Adipocyte (in vitro differentiated cells): ENCODE results near the gene OIT3.

ENCODE experiments used
- DNase-seq: peaks from one replicate; pipeline ENCODE4 v3.0.0-alpha.2; 2015; ENCODE audit warnings: low read depth
- H3K27me3 ChIP-seq: replicated peaks from 2 replicates; pipeline ENCODE4 v1.7.0; 2013; ENCODE audit warnings: mild to moderate bottlenecking, low read length, moderate library complexity; ENCODE audit not compliant: control insufficient read depth, insufficient read depth
- H3K36me3 ChIP-seq: 2 replicates; pipeline ENCODE4 v1.7.0; 2013; ENCODE audit warnings: low read length, mild to moderate bottlenecking, moderate library complexity; ENCODE audit not compliant: control insufficient read depth, insufficient read depth, severe bottlenecking
- H3K4me1 ChIP-seq: 2 replicates; pipeline ENCODE4 v1.7.0; 2013; ENCODE audit warnings: mild to moderate bottlenecking, low read length, moderate library complexity; ENCODE audit not compliant: control insufficient read depth, insufficient read depth
- H3K4me3 ChIP-seq: 2 replicates; pipeline ENCODE4 v1.7.0; 2013; ENCODE audit warnings: mild to moderate bottlenecking, low read length, moderate library complexity
- H3K9ac ChIP-seq: 2 replicates; pipeline ENCODE4 v1.7.0; 2013; ENCODE audit warnings: mild to moderate bottlenecking, low read length, moderate library complexity
- H3K9me3 ChIP-seq: 2 replicates; pipeline ENCODE4 v1.7.0; 2013; ENCODE audit warnings: mild to moderate bottlenecking, low read length, moderate library complexity; ENCODE audit not compliant: control insufficient read depth

Gene OIT3

DNA sequence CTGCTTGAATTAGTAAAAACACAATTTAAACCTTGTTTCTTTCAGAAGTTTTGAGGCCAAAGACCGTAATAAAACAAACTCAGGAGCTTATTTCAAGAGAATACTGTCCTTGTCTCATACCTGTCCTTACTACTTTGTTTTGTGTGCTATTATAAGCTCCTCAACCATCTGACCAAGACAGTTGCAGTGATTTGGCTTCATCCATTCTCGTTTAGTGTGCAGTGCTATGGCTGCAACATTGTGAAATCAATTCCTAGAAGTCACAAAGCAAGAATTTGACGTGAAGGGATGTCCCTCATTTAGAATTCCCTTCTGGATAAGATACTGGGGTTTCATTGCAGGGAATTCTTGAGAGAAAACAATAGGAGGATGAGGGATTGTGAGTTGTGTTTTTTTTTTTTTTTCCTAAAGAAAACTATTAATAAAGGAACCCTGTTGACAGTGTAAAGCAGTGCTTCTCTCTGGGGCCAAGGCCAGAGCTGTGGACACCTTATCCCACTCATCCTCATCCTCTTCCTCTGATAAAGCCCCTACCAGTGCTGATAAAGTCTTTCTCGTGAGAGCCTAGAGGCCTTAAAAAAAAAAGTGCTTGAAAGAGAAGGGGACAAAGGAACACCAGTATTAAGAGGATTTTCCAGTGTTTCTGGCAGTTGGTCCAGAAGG, at the start of gene OIT3:
TSS of gene OIT3 (plus strand) at position 604 of the 663 bp plus-strand sequence. CDS start 60 bp downstream, outside the sequence.
- no peak for DNase-seq
- no peaks in the 10 kb centered on the region for H3K9me3 ChIP-seq
- no peaks in the 10 kb centered on the region for H3K27me3 ChIP-seq
- no peaks in the 10 kb centered on the region for H3K4me1 ChIP-seq
- H3K36me3 ChIP-seq = peaks cover 4% of the 10 kb centered on the region
- H3K9ac ChIP-seq = no peak within 1 kb of the TSS
- no peak within 1 kb of the TSS for H3K4me3 ChIP-seq

DNA sequence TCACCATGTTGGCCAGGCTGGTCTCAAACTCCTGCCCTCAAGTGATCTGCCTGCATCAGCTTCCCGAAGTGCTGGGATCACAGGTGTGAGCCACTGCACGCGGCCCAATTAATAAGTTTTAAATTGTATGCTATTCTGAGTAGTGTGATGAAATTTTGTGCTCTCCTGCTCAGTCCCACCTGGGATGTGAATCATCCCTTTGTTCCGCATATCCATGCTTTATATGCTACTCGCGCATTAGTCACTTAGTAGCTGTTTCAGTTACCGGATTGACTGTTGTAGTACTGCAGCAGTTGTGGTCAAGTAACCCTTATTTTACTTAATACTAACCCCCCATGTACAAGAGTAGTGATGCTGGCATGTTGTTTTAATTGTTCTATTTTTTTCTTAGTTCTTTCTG, 47.3 kb upstream of the OIT3 start:
- Histone ChIP-seq H3K9ac (no peak overlapping the region), H3K9me3 (no peaks in the 10 kb centered on the region), H3K36me3 (no peaks in the 10 kb centered on the region), H3K4me3 (no peak overlapping the region), H3K27me3 (no peaks in the 10 kb centered on the region), H3K4me1 (no peaks in the 10 kb centered on the region)
- peak; percentile 7 for DNase-seq

DNA sequence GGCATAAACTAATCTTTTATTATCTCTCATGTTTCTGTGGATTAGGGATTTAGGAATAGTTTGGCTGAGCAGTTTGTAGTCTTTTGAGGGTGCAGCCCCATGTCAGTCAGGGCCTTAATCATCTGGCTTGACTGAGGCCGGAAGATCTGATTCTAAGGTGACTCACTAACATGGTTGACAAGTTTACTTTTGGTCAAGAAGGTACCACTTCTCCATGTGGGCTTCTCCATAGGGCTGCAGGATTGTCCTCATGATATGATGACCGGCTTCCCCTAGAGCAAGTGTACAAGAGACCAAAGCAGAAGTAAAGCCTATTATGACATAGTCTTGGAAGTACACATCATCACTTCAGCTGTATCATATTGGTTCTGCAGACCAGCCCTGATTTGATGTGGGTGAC, 45.9 kb upstream of the OIT3 start:
- Histone ChIP-seq H3K4me1 (no peaks in the 10 kb centered on the region), H3K9me3 (no peaks in the 10 kb centered on the region), H3K27me3 (no peaks in the 10 kb centered on the region), H3K36me3 (no peaks in the 10 kb centered on the region), H3K9ac (no peak overlapping the region), H3K4me3 (no peak overlapping the region)
- no peak for DNase-seq

DNA sequence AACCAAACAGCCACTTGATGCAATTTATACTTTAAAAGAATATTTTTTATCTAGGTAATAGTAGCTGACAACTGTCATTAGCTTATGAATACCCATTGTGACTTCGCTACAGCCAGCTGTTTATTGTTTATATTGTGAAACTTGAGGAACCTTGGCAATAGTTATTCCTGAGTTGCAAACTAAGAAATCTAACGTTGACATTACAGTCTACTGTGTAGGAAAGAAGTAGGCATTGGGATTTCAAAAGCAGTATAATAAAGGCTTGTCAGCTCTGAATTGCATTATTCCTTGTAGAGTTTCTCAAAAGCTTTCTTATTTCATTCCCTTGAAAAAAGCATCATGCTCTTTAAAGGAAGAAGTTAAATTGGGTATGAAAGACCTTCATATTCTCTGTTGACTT, 42.7 kb upstream of the OIT3 start:
- no peak overlapping the region for H3K4me3 ChIP-seq
- peak; percentile 7 for DNase-seq
- H3K4me1 ChIP-seq = no peaks in the 10 kb centered on the region
- peaks cover 2% of the 10 kb centered on the region for H3K9me3 ChIP-seq
- no peak overlapping the region for H3K9ac ChIP-seq
- H3K27me3 ChIP-seq = no peaks in the 10 kb centered on the region
- H3K36me3 ChIP-seq = no peaks in the 10 kb centered on the region

DNA sequence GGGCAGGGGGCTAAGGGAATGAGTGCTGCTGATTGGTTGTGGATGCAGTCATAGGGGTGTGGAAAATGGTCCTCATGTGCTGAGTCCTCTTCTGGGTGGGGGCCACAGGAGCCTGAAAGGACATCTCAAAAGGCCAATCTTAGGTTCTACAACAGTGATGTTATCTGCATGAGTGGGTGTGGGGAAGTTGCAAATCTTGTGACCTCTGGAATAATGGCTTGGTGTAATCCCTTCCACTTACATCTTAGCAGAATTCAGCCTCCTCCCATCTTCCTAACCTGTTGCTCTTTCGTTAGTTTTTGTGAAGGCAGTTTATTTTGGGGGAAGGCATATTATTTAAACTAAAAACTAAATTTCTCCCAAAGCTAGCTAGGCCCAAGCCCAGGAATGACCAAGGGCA, 42.0 kb upstream of the OIT3 start:
- no peak for DNase-seq
- H3K36me3 ChIP-seq = no peaks in the 10 kb centered on the region

DNA sequence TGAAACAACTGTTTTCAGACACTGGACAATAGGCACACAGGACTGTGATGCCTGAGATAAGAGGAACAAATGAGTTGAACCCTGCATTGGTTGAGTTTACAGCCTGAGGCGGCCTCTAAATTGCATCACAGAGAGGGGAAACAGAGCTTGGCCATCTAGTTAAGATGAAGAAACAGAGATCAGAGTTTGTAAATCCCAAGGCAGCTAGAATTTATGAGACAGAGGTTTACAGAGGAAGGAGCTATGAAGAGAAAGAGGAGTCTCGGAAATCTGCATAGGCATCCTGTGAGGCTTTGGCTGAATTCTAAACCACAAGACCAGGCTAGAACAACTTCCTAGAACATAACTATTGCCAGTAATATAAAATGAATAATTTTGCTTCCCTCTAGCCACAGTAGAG, 41.0 kb upstream of the OIT3 start:
- no peak for DNase-seq
- Histone ChIP-seq H3K4me3 (no peak overlapping the region), H3K27me3 (no peaks in the 10 kb centered on the region), H3K9ac (no peak overlapping the region), H3K9me3 (peaks cover 2% of the 10 kb centered on the region), H3K4me1 (no peaks in the 10 kb centered on the region), H3K36me3 (no peaks in the 10 kb centered on the region)

More for the DNA sequence above, 42.0 kb upstream of the OIT3 start:
- H3K4me1 ChIP-seq = no peaks in the 10 kb centered on the region
- H3K4me3 ChIP-seq = no peak overlapping the region
- H3K27me3 ChIP-seq = no peaks in the 10 kb centered on the region
- H3K9me3 ChIP-seq = peaks cover 2% of the 10 kb centered on the region
- H3K9ac ChIP-seq = no peak overlapping the region

DNA sequence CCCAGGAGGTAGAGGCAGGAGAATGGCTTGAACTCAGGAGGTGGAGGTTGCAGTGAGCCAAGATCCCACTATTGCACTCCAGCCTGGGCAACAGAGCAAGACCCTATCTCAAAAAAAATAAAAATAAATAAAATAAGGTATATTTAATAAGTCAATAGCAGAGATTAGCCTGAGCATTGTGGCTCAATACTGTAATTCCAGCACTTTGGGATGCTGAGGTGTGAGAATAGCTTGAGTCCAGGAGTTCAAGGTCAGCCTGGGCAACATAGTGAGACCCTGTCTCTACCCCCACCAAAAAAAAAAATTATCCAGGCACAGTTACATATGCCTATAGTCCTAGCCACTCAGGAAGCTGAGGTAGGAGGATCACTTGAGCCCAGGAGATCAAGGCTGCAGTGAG, 38.4 kb upstream of the OIT3 start:
- no peaks in the 10 kb centered on the region for H3K36me3 ChIP-seq
- H3K4me1 ChIP-seq = no peaks in the 10 kb centered on the region
- DNase-seq = no peak
- no peak overlapping the region for H3K4me3 ChIP-seq
- H3K27me3 ChIP-seq = no peaks in the 10 kb centered on the region
- peaks cover 2% of the 10 kb centered on the region for H3K9me3 ChIP-seq
- no peak overlapping the region for H3K9ac ChIP-seq

DNA sequence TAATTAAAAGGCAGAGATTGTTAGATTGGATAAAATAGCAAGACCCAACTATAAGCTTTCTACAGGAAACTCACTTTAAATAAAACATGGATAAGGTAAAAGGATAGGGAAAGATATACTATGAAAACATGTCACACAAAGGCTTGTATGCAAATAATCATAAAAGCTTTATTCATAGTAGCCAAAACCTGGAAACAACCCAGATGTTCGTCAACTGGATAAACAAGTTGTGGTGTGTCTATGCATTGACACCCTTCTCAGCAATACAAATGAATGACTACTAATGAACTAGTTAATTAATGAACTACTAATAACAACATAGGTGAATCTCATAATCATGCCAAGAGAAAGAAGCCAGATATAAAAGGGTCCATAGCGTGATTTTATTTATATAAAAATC, 37.7 kb upstream of the OIT3 start:
- H3K9me3 ChIP-seq = peaks cover 2% of the 10 kb centered on the region
- no peak for DNase-seq
- no peak overlapping the region for H3K9ac ChIP-seq
- H3K27me3 ChIP-seq = no peaks in the 10 kb centered on the region
- no peak overlapping the region for H3K4me3 ChIP-seq
- peaks cover 6% of the 10 kb centered on the region for H3K36me3 ChIP-seq
- H3K4me1 ChIP-seq = no peaks in the 10 kb centered on the region

DNA sequence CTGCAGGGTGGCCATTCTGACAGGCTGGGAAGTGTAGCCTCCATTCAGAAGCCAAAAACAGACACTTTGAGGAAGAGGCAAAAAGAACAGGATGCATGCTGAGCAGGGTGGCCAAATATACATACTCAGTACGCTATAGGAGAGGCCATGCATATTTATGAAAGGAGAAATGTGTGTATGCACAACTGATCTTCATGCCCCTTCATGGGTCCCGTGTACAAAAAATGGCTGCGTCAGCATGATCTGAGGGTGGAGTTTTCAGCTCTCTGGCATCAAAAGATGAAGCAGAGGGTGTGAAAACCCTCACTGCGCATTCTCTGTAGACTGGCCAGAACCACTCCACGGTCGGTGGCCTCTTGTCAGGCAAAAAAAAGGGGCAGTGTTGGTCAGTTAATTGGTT, 35.5 kb upstream of the OIT3 start:
- Histone ChIP-seq H3K27me3 (no peaks in the 10 kb centered on the region), H3K9me3 (peaks cover 2% of the 10 kb centered on the region), H3K36me3 (peaks cover 13% of the 10 kb centered on the region), H3K4me1 (no peaks in the 10 kb centered on the region), H3K4me3 (no peak overlapping the region), H3K9ac (no peak overlapping the region)
- DNase-seq = no peak

DNA sequence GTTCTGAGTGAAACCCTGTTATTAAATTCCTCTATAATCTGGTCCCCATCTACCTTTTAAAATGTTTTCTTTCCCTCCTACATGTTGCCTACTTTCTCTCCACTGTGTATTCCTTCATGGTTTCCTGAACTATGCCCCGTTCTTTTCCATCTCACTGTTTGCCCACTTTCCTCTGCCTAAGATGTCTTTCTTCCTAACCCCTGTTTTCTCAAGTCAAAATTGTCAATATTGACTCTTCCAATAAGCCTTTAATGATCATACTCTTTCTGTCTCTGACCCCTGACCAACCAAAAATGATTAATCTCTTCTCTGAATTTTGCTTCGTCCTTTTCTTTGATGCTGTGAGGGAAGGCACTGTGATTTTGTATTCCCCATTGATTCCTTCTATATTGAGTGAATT, 30.6 kb upstream of the OIT3 start:
- Histone ChIP-seq H3K9ac (no peak overlapping the region), H3K4me3 (no peak overlapping the region), H3K4me1 (no peaks in the 10 kb centered on the region), H3K36me3 (peaks cover 16% of the 10 kb centered on the region), H3K9me3 (no peaks in the 10 kb centered on the region), H3K27me3 (no peaks in the 10 kb centered on the region)
- no peak for DNase-seq

DNA sequence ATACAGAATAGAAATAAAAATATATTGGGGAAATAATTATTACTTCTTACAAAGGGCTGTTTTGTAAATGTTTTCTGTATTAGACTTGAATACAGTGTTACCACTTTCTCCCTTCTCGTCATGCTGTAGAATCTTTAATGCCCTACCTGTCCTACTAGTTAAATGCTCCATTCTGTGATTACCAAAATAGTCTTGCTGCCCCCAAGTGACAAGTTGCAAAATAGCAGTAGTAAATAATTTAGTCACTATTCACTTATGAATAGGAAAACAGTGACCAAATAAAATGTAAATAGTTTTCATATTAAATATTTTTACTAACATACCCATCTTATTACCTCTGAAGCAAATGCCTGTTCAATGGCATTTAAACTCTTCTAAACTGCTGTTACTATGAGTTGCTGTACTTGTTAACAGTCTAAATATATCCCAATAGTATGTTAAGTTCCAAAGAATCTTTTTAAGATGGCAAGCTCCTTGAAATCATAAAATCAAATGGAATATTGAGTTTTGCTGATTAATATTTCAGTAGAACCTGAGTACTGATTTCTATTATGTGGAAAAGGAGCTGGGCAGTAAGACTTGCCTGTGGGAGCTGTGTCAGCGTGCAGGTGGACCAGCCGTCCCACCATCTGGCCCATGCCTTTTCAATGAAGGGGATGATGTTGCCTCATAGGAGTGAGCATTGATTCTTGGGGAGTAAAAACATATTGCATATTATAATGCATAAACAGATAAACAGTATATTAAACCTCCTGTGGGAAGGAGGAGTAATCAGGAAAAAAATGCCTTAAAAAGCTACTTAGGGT, 18.1 kb upstream of the OIT3 start:
- DNase-seq = peak; percentile 60
- Histone ChIP-seq H3K27me3 (no peaks in the 10 kb centered on the region), H3K4me1 (no peaks in the 10 kb centered on the region), H3K4me3 (no peak overlapping the region), H3K9me3 (no peaks in the 10 kb centered on the region), H3K9ac (no peak overlapping the region), H3K36me3 (peaks cover 17% of the 10 kb centered on the region)
